Stomach smooth muscle (tissue), 2 donors: ENCODE measurements around the gene NEDD4L.

Source experiments
- H3K27ac ChIP-seq: one replicate; pipeline ENCODE4 v1.7.0; 2013; ENCODE audit warnings: mild to moderate bottlenecking, low read length, inconsistent platforms
- H3K27me3 ChIP-seq, 2 donors: one replicate each; pipeline ENCODE4 v1.7.0; 2013; ENCODE audit warnings: low read length in 2 of 2; ENCODE audit not compliant: insufficient read depth in 2 of 2, control insufficient read depth in 1 of 2
- H3K36me3 ChIP-seq, 2 donors: one replicate each; pipeline ENCODE4 v1.7.0; 2013; ENCODE audit warnings: low read length in 2 of 2; ENCODE audit not compliant: control insufficient read depth in 2 of 2, insufficient read depth in 2 of 2
- H3K4me1 ChIP-seq: one replicate; pipeline ENCODE4 v1.7.0; 2013; ENCODE audit warnings: low read length; ENCODE audit not compliant: control insufficient read depth, insufficient read depth
- H3K4me3 ChIP-seq, 2 donors: one replicate each; pipeline ENCODE4 v1.7.0; 2013; ENCODE audit warnings: low read length in 2 of 2
- H3K9ac ChIP-seq, 2 donors: one replicate each; pipeline ENCODE4 v1.7.0; 2013; ENCODE audit warnings: low read length in 2 of 2, mild to moderate bottlenecking in 1 of 2
- H3K9me3 ChIP-seq, 2 donors: one replicate each; pipeline ENCODE4 v1.7.0; 2013; ENCODE audit warnings: low read length in 2 of 2; ENCODE audit not compliant: control insufficient read depth in 2 of 2
- donor health status: healthy.
- donor health status: Pancreatic carcinoma.

The NEDD4L gene

GRCh38 chr18:58117786-58118403 is 73.9 kb downstream of the NEDD4L start:
- no peak overlapping the region for H3K4me3 ChIP-seq

GRCh38 chr18:58118536-58118935 is 74.5 kb downstream of the NEDD4L start:
- Histone ChIP-seq H3K27me3 (no peaks in the 10 kb centered on the region), H3K27ac (no peak overlapping the region), H3K36me3 (no peaks in the 10 kb centered on the region), H3K9ac (no peak overlapping the region), H3K4me1 (peaks cover 10% of the 10 kb centered on the region), H3K4me3 (no peak overlapping the region), H3K9me3 (no peaks in the 10 kb centered on the region)

More at GRCh38 chr18:58117786-58118403, 73.9 kb downstream of the NEDD4L start:
- Histone ChIP-seq H3K4me1 (peaks cover 10% of the 10 kb centered on the region), H3K9ac (no peak overlapping the region), H3K27me3 (no peaks in the 10 kb centered on the region), H3K9me3 (no peaks in the 10 kb centered on the region), H3K36me3 (no peaks in the 10 kb centered on the region), H3K27ac (no peak overlapping the region)

- Histone ChIP-seq H3K9me3 (no peaks in the 10 kb centered on the region), H3K27ac (no peak overlapping the region), H3K27me3 (no peaks in the 10 kb centered on the region), H3K9ac (no peak overlapping the region), H3K36me3 (no peaks in the 10 kb centered on the region), H3K4me1 (peaks cover 10% of the 10 kb centered on the region), H3K4me3 (no peak overlapping the region)
Measured at GRCh38 chr18:58119819-58120218, 75.8 kb downstream of the NEDD4L start.

DNA sequence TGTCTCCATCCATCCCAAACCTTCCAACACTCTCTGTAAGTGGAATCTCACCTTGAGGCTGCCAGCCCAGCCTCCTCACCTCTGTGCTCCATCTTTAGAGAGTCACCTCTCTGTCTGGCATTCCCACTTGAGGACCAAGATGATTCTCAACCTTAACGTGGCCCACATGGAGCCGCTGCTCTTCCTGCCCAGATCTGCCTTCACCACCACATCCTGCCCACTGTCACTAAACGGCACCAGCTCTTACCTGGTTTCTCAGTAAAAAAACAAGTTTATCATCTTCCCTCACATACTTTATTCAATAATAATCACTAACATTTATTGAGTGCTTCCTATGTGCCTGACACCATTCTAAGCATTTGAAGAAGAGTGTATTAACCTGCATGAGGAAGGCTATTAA is 80.4 kb downstream of the NEDD4L start:
- Histone ChIP-seq H3K4me1 (no peaks in the 10 kb centered on the region), H3K4me3 (no peak overlapping the region), H3K9ac (no peak overlapping the region), H3K27ac (no peak overlapping the region), H3K9me3 (no peaks in the 10 kb centered on the region), H3K36me3 (no peaks in the 10 kb centered on the region), H3K27me3 (no peaks in the 10 kb centered on the region)

DNA sequence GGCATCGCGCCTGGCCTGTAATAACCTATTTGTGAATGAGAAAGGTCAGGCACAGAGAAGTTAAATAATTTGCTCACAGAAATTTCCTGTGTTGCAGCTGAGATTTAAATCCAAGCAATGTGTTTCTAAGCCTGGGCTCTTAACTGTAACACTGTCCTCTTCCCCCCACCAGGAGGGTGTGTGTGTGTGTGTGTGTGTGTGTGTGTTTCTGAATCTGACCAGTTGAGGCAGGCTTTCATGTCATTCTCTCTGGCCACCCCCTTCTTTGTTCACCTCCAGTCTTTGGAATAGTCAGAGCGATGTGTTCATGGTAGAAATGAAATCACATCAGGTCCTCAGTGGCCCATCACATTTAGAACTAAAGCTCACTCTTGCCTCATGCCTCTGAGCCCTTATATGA is 81.2 kb downstream of the NEDD4L start:
- H3K27ac ChIP-seq = no peak overlapping the region
- H3K9ac ChIP-seq = no peak overlapping the region
- H3K9me3 ChIP-seq = no peaks in the 10 kb centered on the region
- no peaks in the 10 kb centered on the region for H3K36me3 ChIP-seq
- no peaks in the 10 kb centered on the region for H3K27me3 ChIP-seq
- no peaks in the 10 kb centered on the region for H3K4me1 ChIP-seq
- no peak overlapping the region for H3K4me3 ChIP-seq

DNA sequence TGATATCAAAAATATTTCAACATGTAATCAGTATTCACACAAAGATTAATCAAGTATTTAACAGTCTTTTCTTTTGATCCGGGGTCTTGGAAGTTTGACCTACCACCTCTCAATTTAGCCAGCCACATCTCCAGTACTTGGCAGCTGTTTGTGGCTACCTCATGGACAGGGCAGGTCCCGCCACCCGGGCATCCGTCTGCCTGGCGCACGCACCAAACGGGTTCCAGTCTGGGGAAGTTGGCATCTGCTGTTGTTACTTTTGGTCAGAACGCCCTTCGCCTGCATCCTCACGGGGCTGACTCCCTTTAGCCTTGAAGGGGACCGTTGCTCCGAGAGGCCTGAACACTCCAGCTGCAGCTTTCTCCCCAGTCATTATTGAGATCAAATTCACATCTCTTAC is 81.7 kb downstream of the NEDD4L start:
- Histone ChIP-seq H3K9ac (no peak overlapping the region), H3K4me3 (no peak overlapping the region), H3K27ac (no peak overlapping the region), H3K36me3 (no peaks in the 10 kb centered on the region), H3K4me1 (no peaks in the 10 kb centered on the region), H3K9me3 (no peaks in the 10 kb centered on the region), H3K27me3 (no peaks in the 10 kb centered on the region)

DNA sequence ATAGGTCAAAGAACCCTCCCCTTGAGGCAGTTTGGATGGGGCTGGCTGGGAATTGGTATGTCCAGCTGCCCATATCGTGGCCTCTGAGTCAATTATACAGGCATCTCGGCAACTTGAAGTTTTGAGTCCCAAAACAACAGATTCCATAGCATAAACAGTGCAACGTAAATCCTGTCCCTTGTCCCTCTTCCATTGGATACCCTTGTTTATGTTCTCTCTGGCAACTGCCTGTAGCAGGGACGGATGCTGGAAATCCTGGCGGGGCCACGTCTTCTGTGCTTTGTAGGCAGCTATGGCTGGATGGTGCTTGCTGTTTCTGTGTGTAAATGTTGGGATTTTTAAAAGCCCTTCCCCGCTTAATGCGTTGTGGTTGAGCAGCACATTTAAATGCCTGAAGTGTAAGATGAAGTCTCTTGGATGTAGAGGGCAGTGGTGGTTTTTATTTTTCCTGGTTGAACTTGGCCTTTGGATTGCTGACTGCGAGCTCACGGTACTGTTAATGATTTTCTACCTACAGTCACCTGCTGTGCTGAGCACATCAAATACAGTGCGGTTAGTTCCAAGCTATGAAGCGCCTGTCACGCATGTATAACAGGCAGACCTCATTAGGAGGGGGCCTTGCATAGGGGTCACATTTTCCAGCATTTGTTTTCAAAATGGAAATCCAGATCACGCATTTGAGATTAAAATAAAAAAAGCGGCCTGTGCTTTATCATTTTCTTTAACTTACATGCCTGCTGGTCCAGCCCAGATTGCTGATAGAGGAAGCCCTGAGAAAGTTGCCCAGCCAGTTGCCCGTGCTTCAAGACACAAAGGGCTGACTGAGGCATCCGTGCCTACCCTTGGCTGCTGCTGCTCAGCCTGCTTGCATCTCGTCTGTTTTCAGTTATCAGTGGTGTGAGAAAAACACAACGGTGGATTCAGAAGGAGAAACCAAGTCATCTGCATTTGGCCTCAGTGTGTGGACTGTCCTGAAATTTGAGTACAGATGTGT is 84.7 kb downstream of the NEDD4L start:
- Histone ChIP-seq H3K4me3 (no peak overlapping the region), H3K27me3 (no peaks in the 10 kb centered on the region), H3K9me3 (no peaks in the 10 kb centered on the region), H3K36me3 (no peaks in the 10 kb centered on the region), H3K27ac (no peak overlapping the region), H3K9ac (no peak overlapping the region), H3K4me1 (no peaks in the 10 kb centered on the region)

DNA sequence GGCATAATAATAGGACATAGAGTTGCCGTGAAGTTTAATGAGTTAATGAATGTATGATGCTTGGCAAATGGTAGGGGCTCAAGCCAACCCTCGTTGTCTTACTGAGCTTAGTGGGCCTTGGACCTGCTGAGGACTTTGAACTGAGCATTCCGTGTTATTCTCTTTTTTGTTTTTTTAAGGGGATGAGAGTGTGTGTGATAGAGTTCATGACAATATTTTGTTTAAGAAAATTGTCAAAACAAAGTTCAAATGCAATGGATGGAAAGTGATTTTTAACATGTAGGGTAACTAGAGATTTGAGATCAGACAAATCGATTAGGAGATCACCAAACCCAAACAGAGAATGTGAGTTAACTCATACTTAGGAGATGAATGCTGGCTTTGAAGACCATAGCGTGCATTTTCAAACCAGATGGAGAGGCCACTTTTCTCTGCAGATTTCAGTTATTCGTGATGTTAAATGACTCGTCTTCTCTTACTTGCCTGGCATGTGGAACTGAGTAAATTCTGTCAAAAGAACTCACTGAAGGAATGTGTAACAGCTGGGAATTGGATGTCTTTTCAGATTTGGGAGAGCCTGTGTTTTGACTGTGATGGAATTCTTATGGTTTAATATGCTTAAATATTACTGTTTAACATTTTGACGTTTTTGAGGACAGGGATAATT is 88.7 kb downstream of the NEDD4L start:
- no peak overlapping the region for H3K27ac ChIP-seq

DNA sequence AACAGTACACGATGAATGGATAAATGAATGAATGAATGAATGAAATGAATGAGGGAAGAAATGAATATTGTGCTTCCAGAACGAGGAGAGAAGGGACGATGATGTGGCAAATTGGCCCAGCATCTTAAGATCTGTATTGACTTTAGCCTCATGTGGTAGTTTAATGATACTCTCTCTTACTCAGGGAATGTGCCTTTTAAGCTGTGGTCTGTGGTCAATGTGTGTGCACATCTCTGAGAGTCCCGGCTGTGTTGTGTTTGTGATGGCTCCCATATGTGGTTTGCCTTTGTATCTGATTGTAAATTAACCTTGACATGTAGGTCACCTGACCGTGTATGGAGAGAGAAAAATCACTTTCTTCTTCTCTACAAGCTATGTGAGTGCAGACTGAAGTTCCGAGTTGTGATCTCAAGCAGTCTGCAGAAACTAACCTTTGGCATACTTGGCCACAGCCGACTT is 91.2 kb downstream of the NEDD4L start:
- Histone ChIP-seq H3K36me3 (no peaks in the 10 kb centered on the region), H3K27me3 (no peaks in the 10 kb centered on the region), H3K9ac (no peak overlapping the region), H3K9me3 (no peaks in the 10 kb centered on the region), H3K27ac (no peak overlapping the region), H3K4me3 (no peak overlapping the region), H3K4me1 (no peaks in the 10 kb centered on the region)

More for the DNA sequence above, 88.7 kb downstream of the NEDD4L start:
- H3K4me1 ChIP-seq = no peaks in the 10 kb centered on the region
- no peaks in the 10 kb centered on the region for H3K9me3 ChIP-seq
- no peak overlapping the region for H3K9ac ChIP-seq
- no peaks in the 10 kb centered on the region for H3K27me3 ChIP-seq
- no peak overlapping the region for H3K4me3 ChIP-seq
- H3K36me3 ChIP-seq = no peaks in the 10 kb centered on the region

- no peak overlapping the region for H3K27ac ChIP-seq
- no peaks in the 10 kb centered on the region for H3K9me3 ChIP-seq
- H3K36me3 ChIP-seq = no peaks in the 10 kb centered on the region
- H3K27me3 ChIP-seq = no peaks in the 10 kb centered on the region
- no peak overlapping the region for H3K4me3 ChIP-seq
- no peak overlapping the region for H3K9ac ChIP-seq
- H3K4me1 ChIP-seq = peaks cover 2% of the 10 kb centered on the region
Measured at GRCh38 chr18:58135701-58136331, 91.8 kb downstream of the NEDD4L start.
